Subcutaneous abdominal adipose tissue (tissue), 5 donors: ENCODE measurements around the gene CD302.
"Not testable (repeated sequence)": the region's sequence is repeated elsewhere in the genome, so short reads cannot be mapped to it uniquely, and the experiment has no call there.

ENCODE experiments used
- H3K27ac ChIP-seq: one replicate; pipeline ENCODE4 v1.7.0; 2013; ENCODE audit warnings: low read depth, mild to moderate bottlenecking, inconsistent platforms, low read length, moderate library complexity
- H3K27me3 ChIP-seq, 5 donors: one replicate each; pipeline ENCODE4 v1.7.0; 2013; ENCODE audit warnings: low read length in 5 of 5, inconsistent platforms in 1 of 5; ENCODE audit not compliant: control insufficient read depth in 5 of 5, insufficient read depth in 4 of 5
- H3K36me3 ChIP-seq, 5 donors: one replicate each; pipeline ENCODE4 v1.7.0; 2013; ENCODE audit warnings: low read length in 5 of 5; ENCODE audit not compliant: control insufficient read depth in 5 of 5, insufficient read depth in 5 of 5
- H3K4me1 ChIP-seq, 5 donors: one replicate each; pipeline ENCODE4 v1.7.0; 2013; ENCODE audit warnings: low read length in 5 of 5, mild to moderate bottlenecking in 3 of 5, moderate library complexity in 1 of 5; ENCODE audit not compliant: control insufficient read depth in 5 of 5, insufficient read depth in 5 of 5
- H3K4me3 ChIP-seq, 5 donors: one replicate each; pipeline ENCODE4 v1.7.0; 2013; ENCODE audit warnings: low read length in 5 of 5, low read depth in 1 of 5
- H3K9ac ChIP-seq, 5 donors: one replicate each; pipeline ENCODE4 v1.7.0; 2013; ENCODE audit warnings: low read length in 5 of 5, mild to moderate bottlenecking in 4 of 5, moderate library complexity in 3 of 5
- H3K9me3 ChIP-seq, 5 donors: one replicate each; pipeline ENCODE4 v1.7.0; 2013; ENCODE audit warnings: low read length in 5 of 5; ENCODE audit not compliant: control insufficient read depth in 5 of 5
- donor health status: healthy.
- donor health status: healthy.
- donor health status: healthy.
- donor health status: healthy.
- donor health status: healthy.

CD302 gene

DNA sequence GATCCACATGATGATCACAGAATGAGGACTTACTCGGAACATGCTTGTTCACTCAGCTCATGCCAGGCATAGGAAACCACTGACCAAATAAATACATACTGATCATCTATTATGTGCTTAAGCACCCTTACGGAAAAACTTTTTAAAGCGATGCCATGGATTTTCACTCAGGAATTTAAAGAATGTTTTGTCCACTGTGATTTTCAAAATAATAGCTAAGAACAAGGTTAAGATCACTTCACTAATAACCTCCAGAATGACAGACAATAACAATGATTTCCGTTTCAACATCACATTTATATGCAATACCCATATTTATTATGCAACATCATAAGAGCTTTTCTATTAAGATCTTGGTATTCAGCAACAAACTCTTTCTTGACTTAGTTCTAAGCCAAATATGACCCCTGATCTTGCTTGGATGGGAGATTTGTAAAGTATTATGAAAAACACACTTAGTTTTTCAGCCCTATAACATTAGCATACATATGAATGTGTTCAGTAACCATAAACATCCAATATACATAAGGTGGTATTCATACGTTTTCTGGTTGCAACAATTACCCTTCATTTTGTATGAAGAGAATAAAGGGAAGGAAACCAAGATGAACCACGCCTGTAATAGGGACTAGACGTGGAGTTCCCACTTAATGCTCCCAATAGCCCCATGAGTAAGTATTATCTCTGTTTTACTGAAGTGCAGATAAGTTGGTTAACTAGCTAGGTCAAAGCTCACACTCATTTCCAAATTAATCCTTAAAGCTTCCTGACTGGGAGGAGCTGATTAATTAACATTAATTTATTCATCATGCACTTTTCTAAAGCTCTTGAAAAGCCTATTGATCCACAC is 1.9 kb downstream of the CD302 start:
- peak overlapping the region in 1 of 5 donors; percentile 16 for H3K9ac ChIP-seq
- H3K9me3 ChIP-seq, result no peaks in the 10 kb centered on the region
- peak overlapping the region; percentile 93 for H3K27ac ChIP-seq
- peak overlapping the region in 4 of 5 donors; percentile 80 to 91 (median 86) for H3K4me3 ChIP-seq
- peaks cover 5 to 45% (median 31%) of the 10 kb centered on the region in 5 donors for H3K4me1 ChIP-seq
- H3K27me3 ChIP-seq, result no peaks in the 10 kb centered on the region
- H3K36me3 ChIP-seq, result peaks cover 0 to 5% (median 0%) of the 10 kb centered on the region in 5 donors

DNA sequence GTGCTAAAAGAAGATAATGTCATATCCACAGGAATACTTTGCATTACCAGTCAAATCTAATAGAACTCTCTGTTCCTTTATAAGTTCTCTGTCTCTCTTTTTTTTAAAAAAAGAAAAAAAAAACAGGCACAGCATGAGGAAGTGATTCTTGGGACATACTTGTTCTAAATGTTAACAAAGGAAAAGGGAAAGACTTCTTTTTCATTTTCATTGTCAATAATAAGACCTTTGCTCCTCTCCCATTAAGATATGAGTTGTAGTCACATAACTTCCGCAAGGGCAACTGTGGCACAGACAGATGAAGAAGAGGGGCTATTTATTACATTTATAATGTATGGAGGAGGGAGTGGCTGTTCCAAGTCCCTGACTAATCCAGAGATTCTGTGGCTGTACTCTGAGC is 4.7 kb downstream of the CD302 start:
- Histone ChIP-seq H3K9ac (no peak overlapping the region), H3K9me3 (no peaks in the 10 kb centered on the region), H3K4me1 (peaks cover 2 to 39% (median 29%) of the 10 kb centered on the region in 5 donors), H3K36me3 (peaks cover 0 to 5% (median 0%) of the 10 kb centered on the region in 5 donors), H3K4me3 (no peak overlapping the region), H3K27ac (no peak overlapping the region), H3K27me3 (no peaks in the 10 kb centered on the region)

DNA sequence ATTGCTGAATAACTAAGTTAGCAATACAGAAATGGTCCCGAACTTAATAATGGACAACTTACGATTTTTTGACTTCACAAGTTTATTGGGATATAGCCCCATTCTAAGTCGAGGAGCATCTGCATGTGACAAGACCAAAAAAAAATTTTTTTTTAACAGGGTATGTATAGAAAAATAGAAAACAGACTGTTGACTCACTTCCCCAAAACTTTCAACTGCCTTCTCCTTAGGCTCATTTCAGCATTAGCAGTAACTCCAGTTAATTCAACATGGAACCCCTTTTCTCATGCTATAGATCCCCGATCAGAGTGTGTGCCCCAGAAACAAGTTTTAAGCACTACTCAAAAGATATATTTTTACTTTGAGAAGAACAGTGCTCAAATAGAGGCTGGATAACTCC is 5.4 kb downstream of the CD302 start:
- Histone ChIP-seq H3K9me3 (no peaks in the 10 kb centered on the region), H3K4me3 (no peak overlapping the region), H3K27me3 (no peaks in the 10 kb centered on the region), H3K27ac (no peak overlapping the region), H3K36me3 (peaks cover 0 to 5% (median 0%) of the 10 kb centered on the region in 5 donors), H3K9ac (no peak overlapping the region), H3K4me1 (peaks cover 2 to 39% (median 29%) of the 10 kb centered on the region in 5 donors)

DNA sequence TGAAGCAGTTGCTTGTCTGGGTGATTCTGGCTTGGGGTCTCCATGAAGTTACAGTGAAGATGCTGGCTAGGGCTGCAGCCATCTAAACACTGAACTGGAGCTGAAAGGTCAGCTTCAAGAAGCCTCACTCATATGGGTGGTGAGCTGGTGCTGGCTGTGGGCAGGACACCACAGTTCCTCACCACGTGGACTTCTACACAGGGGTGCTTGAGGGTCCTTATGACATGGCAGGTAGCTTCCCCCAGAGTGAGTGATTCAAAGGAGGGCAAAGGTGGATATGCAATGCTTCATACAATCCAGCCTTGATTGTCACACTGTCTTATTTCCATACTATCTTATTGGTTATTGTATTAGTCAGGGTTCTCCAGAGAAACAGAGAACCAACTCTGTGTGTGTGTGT is 6.0 kb downstream of the CD302 start:
- H3K4me1 ChIP-seq, result peaks cover 2 to 34% (median 26%) of the 10 kb centered on the region in 5 donors
- no peaks in the 10 kb centered on the region for H3K9me3 ChIP-seq
- no peak overlapping the region for H3K27ac ChIP-seq
- H3K36me3 ChIP-seq, result peaks cover 0 to 5% (median 0%) of the 10 kb centered on the region in 5 donors
- H3K27me3 ChIP-seq, result no peaks in the 10 kb centered on the region
- no peak overlapping the region for H3K4me3 ChIP-seq
- no peak overlapping the region for H3K9ac ChIP-seq

DNA sequence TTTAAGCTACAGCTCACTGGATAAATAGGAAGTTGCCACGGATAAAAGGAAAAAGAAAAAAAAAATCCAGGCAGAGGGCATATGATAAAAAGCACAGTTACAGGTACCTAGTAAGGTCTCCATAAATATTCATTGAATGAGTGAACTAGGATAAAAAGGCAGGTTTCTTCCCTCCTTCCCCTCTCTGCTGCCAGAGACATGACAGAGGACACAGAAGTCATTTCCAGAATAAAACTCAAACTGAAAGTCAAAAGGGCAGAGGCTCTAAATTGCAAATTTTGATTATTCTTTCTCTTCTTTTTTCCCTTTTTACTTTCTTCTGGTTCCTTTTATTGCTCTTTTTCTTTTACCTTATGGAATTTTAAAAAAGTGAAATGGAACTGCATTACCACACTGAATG is 7.7 kb downstream of the CD302 start:
- no peaks in the 10 kb centered on the region for H3K27me3 ChIP-seq
- H3K4me3 ChIP-seq, result no peak overlapping the region
- H3K36me3 ChIP-seq, result peaks cover 0 to 5% (median 0%) of the 10 kb centered on the region in 5 donors
- no peak overlapping the region for H3K9ac ChIP-seq
- peaks cover 2 to 20% (median 17%) of the 10 kb centered on the region in 5 donors for H3K4me1 ChIP-seq
- H3K9me3 ChIP-seq, result no peaks in the 10 kb centered on the region
- H3K27ac ChIP-seq, result no peak overlapping the region

DNA sequence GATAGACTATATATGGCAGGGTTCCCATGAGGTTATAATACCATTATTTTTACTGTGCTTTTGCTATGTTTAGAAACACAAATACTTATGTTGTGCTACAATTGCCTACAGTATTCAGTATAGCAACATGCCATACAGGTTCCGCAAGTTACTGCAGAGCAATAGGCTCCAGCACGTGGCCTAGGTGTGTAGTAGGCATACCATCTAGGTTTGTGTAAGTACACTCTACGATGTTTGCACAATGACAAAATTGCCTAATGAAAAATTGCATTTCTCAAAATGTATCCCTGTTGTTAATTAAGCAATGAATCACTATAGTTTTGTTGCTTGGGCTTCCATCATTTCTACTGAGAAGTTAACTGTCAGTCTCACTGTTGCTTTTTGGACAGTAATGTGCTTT is 9.8 kb downstream of the CD302 start:
- H3K27ac ChIP-seq, result no peak overlapping the region
- peaks cover 3 to 23% (median 19%) of the 10 kb centered on the region in 5 donors for H3K4me1 ChIP-seq
- no peaks in the 10 kb centered on the region for H3K27me3 ChIP-seq
- H3K36me3 ChIP-seq, result peaks cover 0 to 5% (median 0%) of the 10 kb centered on the region in 5 donors
- H3K4me3 ChIP-seq, result no peak overlapping the region
- no peak overlapping the region for H3K9ac ChIP-seq
- no peaks in the 10 kb centered on the region for H3K9me3 ChIP-seq

DNA sequence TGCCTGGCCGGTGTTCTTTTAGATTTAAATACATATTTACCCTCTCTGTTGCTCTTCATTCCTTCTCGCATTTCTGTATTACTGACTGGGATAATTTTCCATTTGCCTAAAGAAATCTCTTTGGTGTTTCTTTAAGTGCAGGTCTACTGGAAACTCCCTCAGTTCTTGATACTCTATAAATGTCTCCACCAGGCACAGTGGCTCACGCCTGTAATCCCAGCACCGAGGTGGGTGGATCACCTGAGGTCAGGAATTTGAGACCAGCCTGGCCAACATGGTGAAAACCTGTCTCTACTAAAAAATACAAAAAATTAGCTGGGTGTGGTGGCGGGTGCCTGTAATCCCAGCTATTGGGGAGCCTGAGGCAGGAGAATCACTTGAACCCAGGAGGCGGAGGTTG is 10.4 kb downstream of the CD302 start:
- not testable (repeated sequence) for H3K9me3 ChIP-seq, H3K27me3 ChIP-seq, H3K27ac ChIP-seq, H3K4me3 ChIP-seq, H3K36me3 ChIP-seq, H3K9ac ChIP-seq
- peaks cover 3 to 23% (median 17%) of the 10 kb centered on the region in 5 donors for H3K4me1 ChIP-seq

DNA sequence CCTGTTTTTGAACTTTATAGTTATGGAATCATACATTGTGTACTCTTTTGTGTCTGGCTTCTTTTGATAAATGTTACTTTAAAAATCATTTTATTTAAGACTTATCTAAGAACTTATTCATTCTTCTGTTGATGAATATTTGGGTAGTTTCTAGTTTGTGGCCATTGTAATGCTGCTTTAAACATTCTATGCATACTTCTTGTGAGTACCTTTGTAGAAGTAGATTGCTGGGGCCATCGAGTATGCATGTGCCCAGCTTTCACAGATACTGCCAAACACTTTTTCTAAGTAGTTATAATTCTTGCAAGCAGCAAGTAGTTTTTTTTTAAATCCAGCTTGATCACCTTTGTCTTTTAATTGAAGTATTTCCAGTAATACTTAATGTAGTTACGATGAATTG is 11.1 kb downstream of the CD302 start:
- H3K4me3 ChIP-seq, result no peak overlapping the region
- H3K27ac ChIP-seq, result no peak overlapping the region
- H3K4me1 ChIP-seq, result peaks cover 3 to 23% (median 12%) of the 10 kb centered on the region in 5 donors

DNA sequence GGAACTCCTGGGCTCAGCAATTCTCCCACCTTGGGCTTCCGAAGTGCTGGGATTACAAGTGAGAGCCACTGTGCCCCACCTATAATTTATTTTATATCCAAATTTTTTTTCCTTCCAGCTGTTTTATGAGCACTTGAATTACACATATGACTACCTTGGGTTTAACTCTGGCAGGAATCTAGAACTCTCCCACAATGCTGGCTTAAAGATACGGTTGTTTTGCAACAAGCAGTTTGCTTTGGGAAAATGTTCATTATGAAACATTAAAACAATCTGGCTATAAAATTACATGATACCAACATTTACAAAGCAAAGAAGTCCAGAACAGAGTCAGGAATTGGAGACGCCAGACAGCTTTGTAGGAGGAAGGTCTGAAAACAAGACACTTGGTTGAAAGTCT is 12.8 kb downstream of the CD302 start:
- Histone ChIP-seq H3K9me3 (no peaks in the 10 kb centered on the region), H3K27ac (peak overlapping the region; percentile 32)

More for the DNA sequence above, 11.1 kb downstream of the CD302 start:
- H3K9me3 ChIP-seq, result no peaks in the 10 kb centered on the region
- H3K27me3 ChIP-seq, result no peaks in the 10 kb centered on the region
- peaks cover 0 to 5% (median 0%) of the 10 kb centered on the region in 5 donors for H3K36me3 ChIP-seq
- no peak overlapping the region for H3K9ac ChIP-seq

DNA sequence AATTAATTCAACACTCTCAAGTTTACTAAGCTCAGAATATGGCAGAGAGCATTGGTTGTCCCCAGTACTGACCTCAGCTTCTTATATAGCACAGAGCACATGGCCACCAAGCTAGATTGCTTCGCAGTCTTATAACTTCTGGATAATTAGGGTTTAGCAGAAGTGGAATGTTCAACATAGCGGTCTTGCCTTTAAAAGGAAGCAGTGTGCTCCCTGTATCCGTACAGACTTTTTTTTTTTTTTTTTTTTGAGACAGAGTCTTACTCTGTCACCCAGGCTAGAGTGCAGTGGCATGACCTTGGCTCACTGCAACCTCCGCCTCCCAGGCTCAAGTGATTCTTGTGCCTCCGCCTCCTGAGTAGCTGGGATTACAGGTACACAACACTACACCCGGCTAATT is 13.3 kb downstream of the CD302 start:
- peaks cover 3 to 22% (median 11%) of the 10 kb centered on the region in 5 donors for H3K4me1 ChIP-seq
- peaks cover 4 to 10% (median 7%) of the 10 kb centered on the region in 5 donors for H3K36me3 ChIP-seq
- not testable (repeated sequence) for H3K9ac ChIP-seq, H3K4me3 ChIP-seq, H3K9me3 ChIP-seq, H3K27ac ChIP-seq, H3K27me3 ChIP-seq

More for the DNA sequence above, 12.8 kb downstream of the CD302 start:
- Histone ChIP-seq H3K9ac (no peak overlapping the region), H3K4me1 (peaks cover 3 to 23% (median 11%) of the 10 kb centered on the region in 5 donors), H3K36me3 (peaks cover 0 to 6% (median 4%) of the 10 kb centered on the region in 5 donors), H3K27me3 (no peaks in the 10 kb centered on the region), H3K4me3 (no peak overlapping the region)
